Natural killer cell (primary cell): Measurements from ENCODE around the gene SLC25A22. TPM values are rescaled to one million over a fixed set of nuclear protein-coding genes. Genes with fewer than 3 reads are reported as not detected.

Experiments
- ATAC-seq, 3 donors: fragments of 150-1000 bp in 2 of 3; fragments of 200-7000 bp in 1 of 3; cut with Tn5 transposase; 1 replicate in 1 of 3; 2 replicates in 2 of 3; pipeline ENCODE4 v1.10.0; 2021; ENCODE audit warnings: mild to moderate bottlenecking in 2 of 3, moderate library complexity in 2 of 3
- DNase-seq, 2 donors: peaks; one replicate each; pipeline versions ENCODE4 v3.0.0 to v3.0.0-alpha.2; 2013 to 2021; ENCODE audit warnings: mixed read lengths in 1 of 2
- H3K27ac ChIP-seq: one replicate; pipeline ENCODE4 v1.5.1; 2013; ENCODE audit warnings: mild to moderate bottlenecking, low read length
- H3K27me3 ChIP-seq: one replicate; pipeline ENCODE4 v1.6.1; 2013; ENCODE audit warnings: low read length; ENCODE audit not compliant: control insufficient read depth, insufficient read depth
- H3K36me3 ChIP-seq: one replicate; pipeline ENCODE4 v1.6.1; 2013; ENCODE audit warnings: low read length; ENCODE audit not compliant: control insufficient read depth, insufficient read depth
- H3K4me1 ChIP-seq: one replicate; pipeline ENCODE4 v1.6.1; 2013; ENCODE audit warnings: low read length; ENCODE audit not compliant: control insufficient read depth, insufficient read depth
- H3K4me3 ChIP-seq: one replicate; pipeline ENCODE4 v1.5.1; 2013; ENCODE audit warnings: low read length
- H3K9me3 ChIP-seq: one replicate; pipeline ENCODE4 v1.6.1; 2013; ENCODE audit warnings: low read length; ENCODE audit not compliant: control insufficient read depth, insufficient read depth
- H3K27ac Mint-ChIP-seq, 2 donors: one replicate each; pipeline ENCODE4 v1.8.0; 2022; ENCODE audit warnings: mild to moderate bottlenecking in 2 of 2, mixed read lengths in 2 of 2, moderate library complexity in 1 of 2
- H3K27me3 Mint-ChIP-seq, 2 donors: one replicate each; pipeline ENCODE4 v1.8.0; 2022; ENCODE audit warnings: low read depth in 2 of 2, mixed read lengths in 2 of 2
- H3K36me3 Mint-ChIP-seq: one replicate; pipeline ENCODE4 v1.8.0; 2022; ENCODE audit warnings: mixed read lengths
- H3K4me1 Mint-ChIP-seq, 2 donors: one replicate each; pipeline ENCODE4 v1.8.0; 2022; ENCODE audit warnings: mixed read lengths in 2 of 2
- H3K4me3 Mint-ChIP-seq: one replicate; pipeline ENCODE4 v1.8.0; 2022; ENCODE audit warnings: mild to moderate bottlenecking, moderate library complexity, mixed read lengths
- H3K9me3 Mint-ChIP-seq, 2 donors: one replicate each; pipeline ENCODE4 v1.8.0; 2022; ENCODE audit warnings: mixed read lengths in 2 of 2
- CTCF ChIP-seq: fragments of 200-600 bp; IDR thresholded peaks from one replicate; pipeline ENCODE4 v1.8.0; 2022; ENCODE audit warnings: antibody characterized with exemption
- WGBS: methylation state at CpG from one replicate; pipeline ENCODE4 v1.1.7; 2013; ENCODE audit warnings: missing lambda C conversion rate; ENCODE audit not compliant: insufficient coverage; 5-methylcytosine and 5-hydroxymethylcytosine counted together
- intact Hi-C: fragments of 100-400 bp; cut with micrococcal nuclease; formaldehyde crosslinking; loops from one replicate; pipeline ENCODE4 v1.14.2; 2022
- total RNA-seq, 4 donors: library from RNA; stranded (reverse); fragments of 120-200 nt in 1 of 4; gene quantifications; one replicate each; pipeline versions ENCODE4 v1.2.3 to v1.2.4, GENCODE V29; 2013 to 2022

The SLC25A22 gene
- total RNA-seq, 3 donors from 2014 or later (not counting 1 experiment from before 2014, with no cell fraction given), result 22.8 to 34.6 (median 31.5) TPM

- no peak for TF ChIP-seq CTCF
- Mint-ChIP-seq H3K4me3 (no peak overlapping the region), H3K36me3 (no peaks in the 10 kb centered on the region), H3K27ac (no peak overlapping the region), H3K9me3 (no peaks in the 10 kb centered on the region), H3K4me1 (peaks cover 0 to 13% of the 10 kb centered on the region in 2 donors), H3K27me3 (no peaks in the 10 kb centered on the region)
- H3K4me1 ChIP-seq, result peaks cover 33% of the 10 kb centered on the region
- H3K4me3 ChIP-seq, result no peak overlapping the region
- peaks cover 3% of the 10 kb centered on the region for H3K36me3 ChIP-seq
- DNase-seq (no peak), ATAC-seq (no peak)
- intact Hi-C loops, result no loop called here
- H3K27me3 ChIP-seq, result no peaks in the 10 kb centered on the region
- 98% methylated on average over 16 of the region's 16 CpGs for WGBS
- no peak overlapping the region for H3K27ac ChIP-seq
- no peaks in the 10 kb centered on the region for H3K9me3 ChIP-seq
Measured at GRCh38 chr11:779955-780532, 18.0 kb downstream of the SLC25A22 start.

- intact Hi-C loops, result no loop called here
- peaks cover 0 to 13% of the 10 kb centered on the region in 2 donors for H3K4me1 Mint-ChIP-seq
- no peaks in the 10 kb centered on the region for H3K27me3 Mint-ChIP-seq
- H3K27ac Mint-ChIP-seq, result no peak overlapping the region
- H3K4me1 ChIP-seq, result peaks cover 34% of the 10 kb centered on the region
- no peaks in the 10 kb centered on the region for H3K9me3 Mint-ChIP-seq
- no peaks in the 10 kb centered on the region for H3K9me3 ChIP-seq
- peak overlapping the region; percentile 2 for H3K4me3 Mint-ChIP-seq
- ATAC-seq (no peak), DNase-seq (no peak)
- no peaks in the 10 kb centered on the region for H3K27me3 ChIP-seq
- H3K36me3 Mint-ChIP-seq, result no peaks in the 10 kb centered on the region
- WGBS, result 94% methylated on average over 23 of the region's 23 CpGs
- no peak overlapping the region for H3K27ac ChIP-seq
- TF ChIP-seq CTCF, result no peak
- no peak overlapping the region for H3K4me3 ChIP-seq
- peaks cover 3% of the 10 kb centered on the region for H3K36me3 ChIP-seq
Measured at GRCh38 chr11:778976-779954, 18.8 kb downstream of the SLC25A22 start.

- Mint-ChIP-seq H3K36me3 (no peaks in the 10 kb centered on the region), H3K27me3 (no peaks in the 10 kb centered on the region), H3K9me3 (no peaks in the 10 kb centered on the region), H3K4me3 (peak within 1 kb of the TSS; percentile 83), H3K27ac (peak within 1 kb of the TSS; percentile 31 to 75), H3K4me1 (peaks cover 0 to 13% of the 10 kb centered on the region in 2 donors)
- Histone ChIP-seq H3K9me3 (no peaks in the 10 kb centered on the region), H3K36me3 (peaks cover 3% of the 10 kb centered on the region), H3K27me3 (no peaks in the 10 kb centered on the region), H3K4me1 (peaks cover 34% of the 10 kb centered on the region), H3K4me3 (peak within 1 kb of the TSS; percentile 56), H3K27ac (peak within 1 kb of the TSS; percentile 17)
- no peak for TF ChIP-seq CTCF
- WGBS, result under 1% methylated on average over 110 of the region's 110 CpGs
- intact Hi-C loops, result loop anchor here (1.0 kb wide), 1 partner anchor 19 kb away; no protein-coding TSS in a partner anchor
- peak; percentile 90 to 93 (median 92) for ATAC-seq
- peak; percentile 96 for DNase-seq
Measured at GRCh38 chr11:777288-778255, 20.5 kb downstream of the SLC25A22 start, which contains the start of gene GATD1. GATD1 (minus strand) TSS chr11:777487; CDS start chr11:777462, 25 bp downstream.
